Activated T-cell treated with anti-CD3 and anti-CD28 coated beads for 24 hours (primary cell): ENCODE data around the gene CYP2W1.
"Not testable (repeated sequence)": the region's sequence is repeated elsewhere in the genome, so short reads cannot be mapped to it uniquely, and the experiment has no call there.

Experiments used
- DNase-seq: peaks from one replicate; pipeline ENCODE4 v3.0.0-alpha.2; 2020; ENCODE audit warnings: low read depth

Gene CYP2W1

DNA sequence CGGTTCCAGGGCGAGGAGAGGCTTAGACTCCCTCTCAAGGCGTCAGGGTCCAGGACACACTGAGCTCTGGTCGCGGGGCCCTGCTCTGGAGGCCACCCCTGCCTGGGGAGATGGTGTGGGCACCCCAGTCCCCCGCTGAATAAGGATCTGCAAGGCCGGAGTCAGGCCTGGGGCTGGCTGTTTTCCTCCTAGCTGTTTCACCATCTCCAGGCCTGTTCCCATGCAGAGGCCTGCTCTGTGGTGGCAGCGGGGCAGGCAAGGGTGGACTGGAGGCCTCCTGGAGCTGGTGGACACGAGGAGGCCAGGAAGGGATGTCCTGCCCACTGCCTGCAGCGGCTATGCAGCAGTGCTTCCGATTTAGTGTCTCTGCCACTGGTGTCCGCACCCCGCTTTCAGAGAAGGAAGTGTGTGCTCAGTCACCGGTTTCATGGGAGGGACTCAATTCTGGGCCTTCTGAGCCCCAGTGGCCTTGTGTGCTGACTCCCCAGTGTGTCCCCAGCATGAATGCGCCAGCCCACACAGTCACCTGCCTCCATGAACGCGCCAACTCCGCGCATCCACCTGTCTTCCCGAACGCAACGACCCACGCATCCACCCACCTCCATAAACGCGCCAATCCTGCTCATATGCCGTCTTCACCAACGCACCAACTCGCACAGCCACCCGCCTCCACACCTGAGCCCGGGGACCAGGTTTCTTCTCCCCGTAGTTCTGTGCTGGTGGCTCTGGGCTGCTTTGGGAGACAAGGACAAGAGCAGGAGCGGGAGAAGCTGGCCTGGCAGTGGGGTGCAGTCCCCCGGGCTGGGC, 46.9 kb downstream of the CYP2W1 start:
- DNase-seq = no peak

DNA sequence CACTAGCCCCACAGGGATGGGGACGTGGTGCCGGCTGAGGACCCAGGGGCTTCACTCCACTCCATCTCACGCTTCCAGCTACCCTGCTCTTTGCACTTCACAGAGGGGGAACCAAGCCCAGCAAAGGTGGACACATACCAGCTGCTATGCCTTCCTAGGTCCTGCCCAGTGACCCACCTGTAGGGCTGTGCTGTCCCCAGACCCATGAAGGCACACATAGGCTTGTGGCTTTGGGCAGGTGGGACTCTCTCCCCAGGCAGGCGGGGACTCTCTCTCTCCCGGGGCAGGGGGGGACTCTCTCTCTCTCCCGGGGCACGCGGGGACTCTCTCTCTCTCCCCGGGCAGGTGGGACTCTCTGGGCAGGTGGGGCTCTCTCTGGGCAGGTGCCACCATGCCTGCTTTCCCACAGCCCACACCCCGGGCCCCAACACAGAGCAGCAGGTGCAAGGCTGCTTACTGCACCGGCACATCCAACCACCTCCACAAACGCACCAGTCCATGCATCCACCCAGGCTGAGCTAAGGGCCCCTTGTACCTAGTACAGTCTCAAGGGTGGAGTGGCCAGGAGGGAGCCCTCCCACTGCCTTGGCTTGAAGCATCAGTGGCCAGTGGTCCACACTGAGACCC, 47.6 kb downstream of the CYP2W1 start:
- DNase-seq = no peak

DNA sequence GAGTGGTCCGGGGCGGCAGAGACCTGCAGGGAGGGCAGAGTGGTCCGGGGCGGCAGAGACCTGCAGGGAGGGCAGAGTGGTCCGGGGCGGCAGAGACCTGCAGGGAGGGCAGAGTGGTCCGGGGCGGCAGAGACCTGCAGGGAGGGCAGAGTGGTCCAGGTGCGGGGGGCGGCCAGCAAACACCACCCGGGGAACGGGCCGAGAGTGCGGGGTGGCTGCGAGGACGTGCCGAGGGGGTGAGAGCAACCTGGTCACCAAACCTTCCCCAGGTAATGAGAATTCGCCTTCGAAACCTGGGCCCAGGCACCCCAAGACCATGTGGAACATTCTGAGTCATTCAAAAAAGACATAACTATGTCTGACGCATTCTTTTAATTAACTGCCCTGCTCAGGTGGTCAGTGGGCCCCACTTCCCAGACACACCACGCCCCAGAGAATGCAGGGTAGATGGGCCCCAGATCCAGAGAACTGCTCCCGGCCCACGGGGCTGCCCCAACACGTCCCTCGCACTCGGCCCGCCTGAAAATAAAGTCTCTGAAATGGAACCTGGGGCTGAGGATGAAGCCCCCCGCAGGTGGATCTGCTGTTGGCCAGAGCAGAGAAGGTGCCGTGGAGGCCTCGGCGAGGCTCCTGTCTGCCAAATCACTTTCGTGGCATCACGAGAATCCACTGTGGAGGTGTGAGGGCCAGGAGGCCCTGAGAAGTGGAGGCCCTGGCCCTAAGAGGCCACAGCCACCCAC, 48.9 kb downstream of the CYP2W1 start:
- DNase-seq = no peak

DNA sequence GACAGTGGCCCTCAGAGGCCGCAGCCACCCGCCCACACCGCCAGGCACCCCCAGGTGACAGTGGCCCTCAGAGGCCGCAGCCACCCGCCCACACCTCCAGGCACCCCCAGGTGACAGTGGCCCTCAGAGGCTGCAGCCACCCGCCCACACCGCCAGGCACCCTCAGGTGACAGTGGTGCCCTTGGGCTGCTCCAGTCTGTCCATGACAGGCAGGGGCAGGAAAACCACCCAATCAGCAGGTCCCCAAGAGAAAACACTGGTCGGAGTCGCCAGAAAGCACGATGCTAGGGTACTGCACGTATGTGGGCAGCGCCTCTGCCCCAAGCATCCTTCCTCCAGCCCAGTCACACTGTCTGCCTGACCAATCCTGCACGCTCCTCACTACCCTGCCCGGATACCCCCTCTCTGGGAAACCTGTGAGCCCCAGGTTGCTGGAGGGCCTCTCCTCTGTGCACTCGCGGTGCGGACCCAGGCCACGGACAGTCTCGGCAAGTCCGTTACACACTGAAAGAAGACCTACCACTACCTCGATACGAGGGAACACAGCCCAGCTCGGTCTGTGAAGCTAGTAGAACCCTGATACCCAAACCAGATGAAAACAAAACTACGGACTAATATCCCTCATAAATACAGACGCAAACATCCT, 49.7 kb downstream of the CYP2W1 start:
- DNase-seq = no peak

DNA sequence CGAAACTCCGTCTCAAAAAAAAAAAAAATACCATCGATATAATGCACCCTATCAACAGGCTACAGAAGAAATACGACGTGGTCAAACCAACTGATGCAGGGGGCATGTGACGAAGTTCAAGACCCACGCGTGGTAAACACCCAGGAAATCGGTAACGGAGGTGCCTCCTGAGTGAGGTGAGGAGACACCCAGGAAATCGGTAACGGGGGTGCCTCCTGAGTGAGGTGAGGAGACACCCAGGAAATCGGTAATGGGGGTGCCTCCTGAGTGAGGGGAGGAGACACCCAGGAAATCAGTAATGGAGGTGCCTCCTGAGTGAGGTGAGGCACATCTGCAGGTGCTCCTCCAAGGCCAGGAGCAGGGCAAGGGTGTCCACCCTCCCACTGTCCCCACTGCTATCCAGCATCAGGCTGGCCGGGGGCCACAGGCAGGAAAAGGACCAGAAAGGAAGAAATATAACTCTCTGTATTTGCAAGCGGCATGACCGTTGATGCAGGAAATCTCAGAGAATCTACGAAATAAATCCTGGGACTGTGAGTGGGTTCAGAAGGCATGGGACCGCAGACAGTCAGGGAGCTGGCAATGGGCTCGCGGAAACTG, 50.7 kb downstream of the CYP2W1 start:
- no peak for DNase-seq

DNA sequence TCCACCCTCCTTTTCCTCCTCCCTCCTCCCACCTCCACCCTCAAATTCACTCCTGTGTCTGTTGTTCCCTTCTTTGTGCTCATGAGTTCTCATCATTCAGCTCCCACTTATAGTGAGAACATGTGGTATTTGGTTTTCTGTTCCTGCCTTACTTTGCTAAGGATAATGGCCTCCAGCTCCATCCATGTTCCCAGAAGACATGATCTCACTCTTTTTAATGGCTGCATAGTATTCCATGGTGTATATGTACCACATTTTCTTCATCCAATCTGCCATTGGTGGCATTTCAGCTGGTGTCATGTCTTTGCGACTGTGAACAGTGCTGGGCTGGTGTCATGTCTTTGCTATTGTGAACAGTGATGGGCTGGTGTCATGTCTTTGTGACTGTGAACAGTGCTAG, 51.8 kb downstream of the CYP2W1 start:
- DNase-seq = not testable (repeated sequence)

DNA sequence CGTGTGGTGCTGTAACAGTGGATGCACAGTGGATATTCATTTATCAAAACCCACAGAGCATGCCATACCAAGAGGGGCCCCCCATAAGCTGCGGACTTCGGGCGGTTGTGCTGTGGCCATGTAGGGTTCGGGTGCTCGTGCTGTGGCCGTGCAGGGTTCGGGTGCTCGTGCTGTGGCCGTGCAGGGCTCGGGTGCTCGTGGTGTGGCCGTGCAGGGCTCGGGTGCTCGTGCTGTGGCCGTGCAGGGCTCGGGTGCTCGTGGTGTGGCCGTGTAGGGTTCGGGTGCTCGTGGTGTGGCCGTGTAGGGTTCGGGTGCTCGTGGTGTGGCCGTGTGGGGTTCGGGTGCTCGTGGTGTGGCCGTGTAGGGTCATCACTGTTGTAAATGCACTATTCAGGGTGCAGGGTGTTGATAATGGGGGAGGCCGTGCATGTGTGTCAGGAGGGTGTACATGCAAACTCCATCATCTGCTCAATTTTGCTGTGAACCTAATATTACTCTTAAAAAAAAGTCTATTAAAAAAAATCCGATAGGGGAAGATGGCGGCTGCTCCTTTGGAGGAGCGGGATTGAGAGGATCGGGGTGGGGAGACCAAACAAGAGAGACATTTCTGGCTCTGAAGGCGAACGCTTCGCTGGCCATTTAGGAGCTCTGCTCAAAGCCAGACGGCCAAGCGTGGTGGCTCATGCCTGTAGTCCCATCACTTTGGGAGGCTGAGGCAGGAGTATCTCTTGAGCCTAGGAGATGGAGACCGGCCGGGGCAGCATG, 53.4 kb downstream of the CYP2W1 start:
- DNase-seq = not testable (repeated sequence)
